GM18858 (cell line): Measurements from ENCODE around the gene CAV2.
A peak's percentile ranks its signal among the peaks of the same experiment; 100 is the strongest.

Experiments used
- ATAC-seq: cut with Tn5 transposase; IDR thresholded peaks from one replicate; pipeline ENCODE4 v1.9.1; 2021; ENCODE audit not compliant: unreplicated experiment

Gene CAV2

GRCh38 chr7:116494472-116494871, 5.1 kb upstream of the CAV2 start:
- ATAC-seq = no peak

GRCh38 chr7:116495736-116496135, 3.8 kb upstream of the CAV2 start:
- ATAC-seq = no peak

- ATAC-seq = no peak
These were observed 2.9 kb upstream of the CAV2 start for GRCh38 chr7:116496653-116497052.

GRCh38 chr7:116497708-116498107, 1.8 kb upstream of the CAV2 start:
- no peak for ATAC-seq

- ATAC-seq = peak; percentile 58
These were observed 728 bp downstream of the CAV2 start for GRCh38 chr7:116500078-116500853.

- no peak for ATAC-seq
These were observed 2.1 kb downstream of the CAV2 start for GRCh38 chr7:116501425-116502167.

GRCh38 chr7:116502201-116503096, 2.9 kb downstream of the CAV2 start:
- no peak for ATAC-seq

- no peak for ATAC-seq
These were observed 4.3 kb downstream of the CAV2 start for GRCh38 chr7:116503835-116504234.

- ATAC-seq = no peak
These were observed 5.7 kb downstream of the CAV2 start for GRCh38 chr7:116505278-116505677.

GRCh38 chr7:116505823-116506222, 6.3 kb downstream of the CAV2 start:
- no peak for ATAC-seq

GRCh38 chr7:116509982-116510579, 10.5 kb downstream of the CAV2 start:
- no peak for ATAC-seq

GRCh38 chr7:116510795-116511194, 11.3 kb downstream of the CAV2 start:
- ATAC-seq = no peak

GRCh38 chr7:116511552-116512519, 12.3 kb downstream of the CAV2 start:
- ATAC-seq = peak; percentile 99

- ATAC-seq = no peak
These were observed 13.1 kb downstream of the CAV2 start for GRCh38 chr7:116512520-116513188.

- no peak for ATAC-seq
These were observed 16.0 kb downstream of the CAV2 start for GRCh38 chr7:116515584-116515983.

- no peak for ATAC-seq
These were observed 16.8 kb downstream of the CAV2 start for GRCh38 chr7:116516324-116516723.

GRCh38 chr7:116517626-116518025, 18.1 kb downstream of the CAV2 start:
- ATAC-seq = no peak

GRCh38 chr7:116518961-116519360, 19.4 kb downstream of the CAV2 start:
- no peak for ATAC-seq

GRCh38 chr7:116521046-116521664, 21.6 kb downstream of the CAV2 start:
- no peak for ATAC-seq
